Endometrium (tissue), 2 donors: ENCODE results near the gene ALDH2.
"Not testable (repeated sequence)": the region's sequence is repeated elsewhere in the genome, so short reads cannot be mapped to it uniquely, and the experiment has no call there.

Source experiments
- FAIRE-seq: peaks from 2 replicates; lab custom pipeline; 2012; peaks lifted over from hg19 to GRCh38; lab: Jason Lieb, UNC
- donor health status: control.
- donor health status: control.

ALDH2 gene

DNA sequence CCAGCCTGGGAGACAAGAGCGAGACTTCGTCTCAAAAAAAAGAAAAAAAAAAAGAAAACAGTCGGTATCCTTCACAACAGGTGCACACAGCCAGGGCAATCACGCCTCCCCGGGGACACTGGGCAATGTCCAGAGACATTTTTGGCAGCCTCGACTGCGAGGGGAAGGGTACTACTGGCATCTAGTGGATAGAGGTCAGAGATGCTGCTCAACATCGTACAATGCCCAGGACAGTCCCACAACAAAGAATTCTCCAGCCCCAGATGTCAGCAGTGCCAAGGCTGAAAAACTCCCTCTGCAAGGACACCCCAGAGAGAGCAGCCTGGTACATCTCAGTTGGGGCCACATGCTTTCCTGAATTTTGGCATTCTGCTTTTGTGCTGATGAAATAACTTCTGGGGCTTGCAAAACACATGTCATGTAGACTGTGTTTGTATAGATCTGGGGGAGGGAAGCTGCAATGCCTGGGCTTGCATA lies 21.5 kb downstream of the ALDH2 start:
- FAIRE-seq, result no peak

DNA sequence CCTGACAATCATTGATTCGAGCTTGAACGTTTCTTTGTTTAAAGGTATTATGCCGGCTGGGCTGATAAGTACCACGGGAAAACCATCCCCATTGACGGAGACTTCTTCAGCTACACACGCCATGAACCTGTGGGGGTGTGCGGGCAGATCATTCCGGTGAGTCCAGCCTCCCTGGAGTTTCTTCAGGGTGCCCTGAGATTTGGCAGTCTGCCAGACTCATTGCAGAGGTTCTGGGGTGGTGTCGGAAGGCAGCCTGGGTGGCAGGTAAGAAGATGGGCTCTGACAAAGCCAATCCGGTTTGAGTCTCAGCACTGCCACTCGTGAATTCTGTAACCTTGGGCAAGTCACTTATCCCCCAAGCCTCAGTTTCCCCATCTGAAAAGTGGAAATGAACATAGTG lies 23.0 kb downstream of the ALDH2 start:
- no peak for FAIRE-seq

DNA sequence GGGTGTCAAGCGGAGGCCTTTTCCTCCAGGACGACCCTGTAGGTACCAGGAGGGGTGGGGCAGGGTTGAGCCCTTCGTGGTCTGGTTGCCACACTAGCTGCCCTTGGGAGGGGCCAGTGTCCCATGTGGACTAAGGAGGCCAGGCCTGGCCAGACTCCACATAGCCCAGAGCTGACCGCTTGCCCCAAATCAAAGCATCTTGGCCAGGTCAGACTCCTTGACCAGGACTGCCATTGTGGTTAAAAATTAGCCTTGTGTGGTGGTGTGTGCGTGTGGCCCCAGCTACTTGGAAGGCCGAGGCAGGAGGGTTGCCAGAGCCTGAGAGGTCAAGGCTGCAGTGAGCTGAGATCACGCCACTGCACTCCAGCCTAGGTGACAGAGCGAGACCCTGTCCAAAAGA lies 24.8 kb downstream of the ALDH2 start:
- no peak for FAIRE-seq

DNA sequence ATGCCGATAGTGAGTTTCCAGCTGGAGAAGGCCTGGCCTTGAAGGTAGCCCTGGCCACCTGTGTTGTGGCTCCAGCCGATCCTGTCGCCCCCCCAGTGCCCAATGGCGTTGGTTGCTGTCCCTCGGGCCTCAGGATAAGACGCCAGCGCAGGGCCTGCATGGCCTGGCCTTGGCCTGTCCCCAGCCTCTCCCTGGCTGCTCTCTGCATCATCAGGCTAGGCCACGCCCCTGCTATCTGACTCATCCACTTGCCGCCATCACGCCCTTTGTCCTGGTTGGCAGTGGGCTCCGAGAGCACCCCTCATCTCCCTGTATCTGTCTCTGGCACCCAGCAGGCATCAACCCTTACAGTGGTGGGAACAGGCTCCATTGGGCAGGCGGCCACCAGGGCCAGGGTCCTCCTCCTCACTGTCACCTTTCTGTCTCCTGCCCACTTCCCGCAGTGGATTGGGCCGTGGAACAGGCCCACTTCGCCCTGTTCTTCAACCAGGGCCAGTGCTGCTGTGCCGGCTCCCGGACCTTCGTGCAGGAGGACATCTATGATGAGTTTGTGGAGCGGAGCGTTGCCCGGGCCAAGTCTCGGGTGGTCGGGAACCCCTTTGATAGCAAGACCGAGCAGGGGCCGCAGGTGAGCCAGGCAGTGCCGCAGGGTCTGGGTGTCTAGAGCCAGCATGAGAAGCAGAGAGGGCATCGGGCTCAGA lies 25.6 kb downstream of the ALDH2 start:
- FAIRE-seq, result no peak

DNA sequence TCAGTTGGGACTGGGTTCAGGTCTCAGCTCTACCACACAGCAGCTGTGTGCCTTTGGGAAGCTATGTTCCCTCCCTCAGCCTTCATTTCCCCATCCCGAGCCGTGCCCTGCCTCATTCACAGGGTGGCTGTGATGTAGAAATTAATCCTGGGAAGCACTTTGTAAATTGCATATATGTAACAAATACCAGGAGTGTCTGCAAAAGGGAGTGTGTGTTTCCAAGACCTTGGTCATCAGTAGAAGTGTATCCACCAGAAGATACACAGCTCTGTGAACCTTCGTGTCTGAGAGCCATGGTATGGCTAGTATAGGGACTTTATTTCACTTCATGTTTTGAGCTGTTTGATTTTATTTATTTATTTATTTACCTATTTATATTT lies 26.1 kb downstream of the ALDH2 start:
- no peak for FAIRE-seq

DNA sequence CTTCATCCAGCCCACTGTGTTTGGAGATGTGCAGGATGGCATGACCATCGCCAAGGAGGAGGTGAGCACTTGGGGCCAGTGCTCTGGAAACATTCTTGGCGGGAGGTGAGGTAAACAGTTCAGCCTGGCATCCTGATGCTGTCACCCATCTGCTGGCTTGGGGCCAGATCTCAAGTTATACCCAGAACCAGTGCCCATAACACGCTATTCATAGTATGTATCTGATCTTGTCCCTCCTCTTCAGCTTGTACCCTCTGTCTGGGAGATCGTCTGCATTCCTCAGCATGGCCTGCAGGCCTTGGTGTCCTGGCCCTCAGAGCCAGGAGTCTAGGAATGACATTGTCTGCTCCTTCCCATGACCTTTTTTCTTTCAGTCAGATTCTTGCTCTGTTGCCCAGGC lies 31.4 kb downstream of the ALDH2 start:
- no peak for FAIRE-seq

DNA sequence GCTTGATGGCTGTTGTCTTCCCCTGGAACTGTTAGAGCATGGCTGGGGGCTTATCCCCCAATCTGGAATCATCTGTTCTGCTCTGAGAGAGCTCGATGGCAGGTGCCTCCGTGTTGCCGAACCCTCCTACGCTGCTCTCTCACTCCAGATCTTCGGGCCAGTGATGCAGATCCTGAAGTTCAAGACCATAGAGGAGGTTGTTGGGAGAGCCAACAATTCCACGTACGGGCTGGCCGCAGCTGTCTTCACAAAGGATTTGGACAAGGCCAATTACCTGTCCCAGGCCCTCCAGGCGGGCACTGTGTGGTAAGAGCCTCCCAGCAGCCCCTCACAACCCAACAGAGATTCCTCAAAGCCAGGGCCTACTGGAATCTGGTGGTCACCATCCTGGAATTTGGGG lies 33.0 kb downstream of the ALDH2 start:
- FAIRE-seq, result no peak

DNA sequence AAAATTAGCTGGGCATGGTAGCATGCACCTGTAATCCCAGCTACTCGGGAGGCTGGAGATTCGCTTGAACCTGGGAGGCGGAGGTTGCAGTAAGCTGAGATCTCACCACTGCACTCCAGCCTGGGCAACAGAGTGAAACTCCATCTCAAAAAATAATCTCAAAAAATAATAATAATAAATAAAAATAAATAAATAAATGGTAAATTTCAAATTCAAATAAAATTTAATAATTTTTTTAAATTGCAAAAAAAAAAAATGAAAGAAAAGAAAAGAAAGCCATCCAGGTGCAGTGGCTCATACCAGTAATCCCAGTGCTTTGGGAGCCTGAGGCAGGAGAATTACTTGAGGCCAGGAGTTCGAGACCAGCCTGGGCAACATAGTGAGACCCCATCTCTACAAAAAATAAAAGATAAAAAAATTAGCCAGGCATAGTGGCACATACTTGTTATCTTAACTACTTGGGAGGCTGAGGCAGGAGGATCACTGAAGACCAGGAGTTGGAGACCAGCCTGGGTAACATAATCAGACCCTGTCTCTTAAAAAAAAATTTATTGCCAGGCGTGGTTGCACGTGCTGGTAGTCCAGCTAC lies 36.4 kb downstream of the ALDH2 start:
- no peak for FAIRE-seq

DNA sequence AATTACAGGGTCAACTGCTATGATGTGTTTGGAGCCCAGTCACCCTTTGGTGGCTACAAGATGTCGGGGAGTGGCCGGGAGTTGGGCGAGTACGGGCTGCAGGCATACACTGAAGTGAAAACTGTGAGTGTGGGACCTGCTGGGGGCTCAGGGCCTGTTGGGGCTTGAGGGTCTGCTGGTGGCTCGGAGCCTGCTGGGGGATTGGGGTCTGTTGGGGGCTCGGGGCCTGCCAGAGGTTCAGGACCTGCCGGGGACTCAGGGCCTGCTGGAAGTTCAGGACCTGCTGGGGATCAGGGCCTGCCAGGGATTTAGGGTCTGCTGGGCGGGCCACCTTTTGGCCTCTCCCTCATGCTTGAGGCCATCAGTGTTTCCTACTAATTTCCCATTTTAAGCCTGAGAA lies 37.1 kb downstream of the ALDH2 start:
- no peak for FAIRE-seq

DNA sequence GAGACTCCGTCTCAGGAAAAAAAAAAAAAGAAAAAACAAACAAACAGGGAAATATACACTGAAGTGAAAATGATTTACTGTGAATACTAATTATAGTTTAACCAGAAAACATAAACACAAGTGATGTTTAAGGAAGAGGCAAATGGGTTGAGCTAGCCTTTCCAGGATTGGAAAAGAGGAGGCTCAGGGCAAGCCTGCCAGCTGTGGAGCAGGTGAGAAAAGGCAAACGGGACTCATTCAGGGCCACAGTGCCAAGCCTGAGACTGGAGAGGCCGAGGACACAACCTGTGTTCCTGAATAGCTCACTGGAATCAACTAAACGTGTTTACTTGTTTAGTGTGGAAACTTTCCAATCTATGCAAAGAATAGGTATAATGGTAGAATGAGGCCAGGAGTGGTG lies 39.6 kb downstream of the ALDH2 start:
- no peak for FAIRE-seq

DNA sequence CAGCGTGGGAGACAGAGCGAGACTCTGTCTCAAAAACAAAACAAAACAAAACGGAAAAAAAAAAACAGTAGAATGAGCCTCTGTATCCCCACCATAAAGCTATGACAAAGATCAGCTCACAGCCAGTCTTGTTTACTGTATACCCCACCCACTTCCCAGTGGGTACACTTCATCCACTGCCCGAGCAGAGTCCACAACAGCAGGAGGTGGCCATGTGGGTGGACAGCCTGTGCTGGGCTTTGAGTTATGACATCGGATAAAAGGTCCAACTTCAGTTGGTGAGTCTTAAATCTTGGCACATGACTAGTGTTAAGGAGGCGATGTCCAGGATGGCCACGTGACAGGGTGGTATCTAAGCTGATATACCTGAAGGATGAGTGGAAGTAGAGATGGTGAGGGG lies 40.5 kb downstream of the ALDH2 start:
- FAIRE-seq, result no peak

DNA sequence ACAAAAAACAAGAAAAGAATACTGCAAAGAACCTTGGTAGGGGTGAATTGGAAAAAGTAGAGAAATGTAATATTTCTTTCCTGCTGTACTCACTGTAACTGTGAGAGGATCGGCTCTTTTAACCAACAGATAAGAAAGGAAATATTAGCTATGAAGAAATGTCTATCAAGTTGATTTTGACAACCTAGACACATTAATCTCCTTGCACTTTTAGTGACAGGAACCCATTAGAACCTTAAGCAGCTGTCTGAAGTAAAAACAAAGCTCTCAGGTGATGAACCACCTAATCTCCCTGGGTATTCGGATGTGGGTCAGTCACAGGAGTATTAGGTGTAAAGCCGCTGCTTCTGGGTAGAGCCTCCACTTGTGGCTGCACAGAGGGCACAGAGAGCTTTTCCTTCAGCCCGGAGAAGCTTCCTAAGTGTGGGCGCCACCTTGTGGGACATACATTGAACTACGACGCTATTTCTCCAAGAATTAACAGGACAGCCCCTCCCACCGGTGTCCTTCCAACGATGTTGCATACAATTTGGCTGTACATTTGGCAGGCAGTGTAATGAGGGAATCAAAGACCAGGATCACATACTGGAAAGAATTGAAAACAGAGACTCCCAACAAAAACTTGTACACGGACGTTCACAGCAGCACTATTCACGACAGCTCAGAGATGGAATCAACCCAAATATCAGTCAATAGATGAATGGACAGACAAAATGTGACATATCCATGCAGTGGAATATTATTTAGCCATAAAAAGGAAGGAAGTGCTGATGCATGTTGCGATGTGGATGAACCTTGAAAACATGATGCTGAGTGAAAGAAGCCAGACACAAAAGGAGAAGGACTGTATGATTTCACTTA lies 46.4 kb downstream of the ALDH2 start:
- peak; percentile 26 for FAIRE-seq

DNA sequence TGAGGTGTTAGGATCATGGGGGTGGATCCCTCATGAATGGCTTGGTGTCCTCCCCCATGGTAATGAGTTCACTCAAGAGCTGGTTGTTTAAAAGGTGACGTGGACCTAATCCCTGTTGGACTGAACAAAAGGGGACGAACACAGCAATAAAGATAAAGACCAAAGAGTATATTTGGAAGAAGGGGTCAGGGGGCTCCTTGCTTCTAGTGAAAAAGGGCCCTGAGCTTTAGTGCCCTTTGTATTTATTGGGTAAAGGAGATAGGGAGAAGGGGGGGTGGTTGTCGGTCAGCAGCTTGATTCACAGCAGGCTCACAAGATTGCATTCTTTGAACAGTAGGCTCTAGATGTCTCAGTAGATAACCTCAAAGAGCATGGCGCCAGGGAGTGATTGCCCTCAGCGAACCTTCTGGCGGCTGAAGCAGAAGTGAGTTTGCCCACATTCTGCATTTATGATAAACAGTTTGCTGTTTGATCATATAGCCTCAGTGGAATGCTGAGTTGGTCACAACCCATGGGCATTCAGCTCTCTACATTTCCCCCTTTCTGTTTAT lies 49.4 kb downstream of the ALDH2 start:
- no peak for FAIRE-seq

DNA sequence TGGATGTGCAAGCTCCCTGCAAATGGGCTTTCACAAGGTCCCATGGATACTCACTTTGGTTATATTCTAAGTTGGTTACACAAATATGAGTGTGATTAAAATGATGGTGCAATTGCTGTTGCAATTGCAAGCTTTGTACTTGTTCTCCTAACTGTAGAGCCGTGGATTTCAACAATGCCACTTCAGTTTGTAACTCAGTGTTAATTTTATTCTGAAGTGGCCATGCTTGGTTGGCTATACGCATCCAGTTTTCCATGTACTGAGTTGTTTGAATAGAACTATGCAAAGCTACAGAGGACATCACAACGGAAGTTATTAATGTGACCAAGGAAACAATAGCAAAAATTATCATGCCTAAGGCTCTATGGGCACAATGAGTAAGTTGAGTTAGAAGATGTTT lies 50.2 kb downstream of the ALDH2 start:
- not testable (repeated sequence) for FAIRE-seq

DNA sequence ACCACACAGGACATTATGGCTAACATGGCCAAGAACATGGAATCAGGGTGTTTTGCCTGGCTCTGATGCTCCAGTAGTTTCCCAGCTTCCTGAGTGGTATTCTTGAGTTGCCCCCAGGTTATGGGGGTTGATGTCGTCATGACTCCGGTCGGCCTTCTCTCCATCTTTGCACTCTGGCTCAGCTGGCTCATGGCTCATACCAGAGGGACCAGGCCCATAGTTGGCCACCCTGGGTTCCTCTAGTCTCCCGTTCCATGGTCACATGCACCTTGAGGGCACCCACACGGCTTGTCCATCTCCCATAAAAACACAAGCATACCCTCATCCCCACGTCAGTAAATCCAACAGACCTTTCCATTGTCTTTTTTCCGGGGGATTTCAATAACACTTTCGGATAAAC lies 51.6 kb downstream of the ALDH2 start:
- FAIRE-seq, result no peak

DNA sequence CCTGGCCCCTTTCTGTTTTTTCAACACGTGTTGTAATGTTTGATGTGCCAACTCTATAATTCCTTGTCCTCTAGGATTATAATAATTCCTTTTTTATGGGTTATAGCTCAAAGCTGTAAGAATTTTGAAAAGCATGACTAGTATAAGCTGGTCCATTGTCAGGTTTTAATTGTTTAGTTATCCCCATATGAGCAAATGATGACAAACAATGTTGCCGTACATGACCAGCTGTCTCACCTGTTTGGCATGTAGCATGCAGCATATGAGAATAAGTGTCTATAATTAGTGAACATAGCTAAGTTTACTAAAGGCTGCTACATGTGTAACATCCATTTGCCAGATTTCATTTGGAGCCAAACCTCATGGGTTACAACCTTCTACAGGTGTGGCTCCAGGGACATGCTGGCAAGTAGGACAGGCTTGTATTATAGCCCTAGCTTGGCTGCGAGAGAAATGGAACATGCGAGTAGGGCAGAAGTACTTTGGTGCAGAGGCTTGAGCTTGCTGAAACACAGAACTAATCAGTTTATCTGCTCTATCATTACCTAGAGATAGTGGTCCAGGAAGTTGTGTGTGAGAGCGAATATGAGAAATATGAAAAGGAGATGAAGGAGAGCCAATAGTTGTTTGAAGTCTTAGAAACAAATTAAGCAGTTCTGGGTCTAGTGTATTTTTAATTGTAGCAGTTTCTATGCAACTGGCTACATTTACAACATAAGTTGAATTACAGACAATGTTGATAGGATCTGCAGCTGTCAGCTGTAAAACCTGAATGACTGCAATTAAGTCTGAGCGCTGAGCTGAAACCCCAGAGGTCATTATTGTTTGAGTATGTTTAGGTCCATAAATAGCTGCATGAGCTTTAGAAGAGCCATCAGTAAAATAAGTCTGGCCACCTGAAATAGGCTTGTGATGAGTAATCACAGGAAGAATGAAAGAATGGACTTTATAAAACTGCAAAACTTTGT lies 52.7 kb downstream of the ALDH2 start:
- no peak for FAIRE-seq

DNA sequence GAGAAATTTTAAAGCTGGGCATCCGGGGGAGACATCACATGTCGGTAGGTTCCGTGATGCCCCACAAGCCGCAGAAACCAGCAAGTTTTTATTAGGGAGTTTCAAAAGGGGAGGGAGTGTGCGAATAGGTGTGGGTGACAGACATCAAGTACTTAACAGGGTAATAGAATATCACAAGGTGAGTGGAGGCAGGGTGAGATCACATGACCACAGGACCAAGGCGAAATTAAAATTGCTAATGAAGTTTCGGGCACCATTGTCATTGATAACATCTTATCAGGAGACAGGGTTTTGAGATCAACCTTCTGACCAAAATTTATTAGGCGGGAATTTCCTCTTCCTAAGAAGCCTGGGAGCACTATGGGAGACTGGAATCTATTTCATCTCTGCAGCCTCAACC lies 54.1 kb downstream of the ALDH2 start:
- not testable (repeated sequence) for FAIRE-seq

DNA sequence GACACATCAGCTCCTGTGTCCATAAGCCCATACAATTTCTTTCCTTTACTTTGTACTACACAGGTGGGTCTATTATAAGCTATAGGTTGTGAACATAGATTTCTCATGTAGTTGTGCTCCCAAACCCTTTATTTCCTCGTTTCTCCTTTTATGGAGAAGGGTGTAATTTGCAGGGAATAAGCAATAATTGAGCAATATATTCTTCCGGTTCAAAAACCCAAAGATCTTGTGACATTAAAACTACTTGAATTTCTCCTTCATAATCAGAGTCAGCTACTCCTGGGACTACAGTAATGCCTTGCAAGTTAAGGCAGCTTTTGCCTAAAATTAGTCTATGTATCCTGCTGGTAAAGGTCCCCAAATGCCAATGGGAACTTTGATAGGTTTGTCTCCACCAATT lies 56.2 kb downstream of the ALDH2 start:
- no peak for FAIRE-seq

DNA sequence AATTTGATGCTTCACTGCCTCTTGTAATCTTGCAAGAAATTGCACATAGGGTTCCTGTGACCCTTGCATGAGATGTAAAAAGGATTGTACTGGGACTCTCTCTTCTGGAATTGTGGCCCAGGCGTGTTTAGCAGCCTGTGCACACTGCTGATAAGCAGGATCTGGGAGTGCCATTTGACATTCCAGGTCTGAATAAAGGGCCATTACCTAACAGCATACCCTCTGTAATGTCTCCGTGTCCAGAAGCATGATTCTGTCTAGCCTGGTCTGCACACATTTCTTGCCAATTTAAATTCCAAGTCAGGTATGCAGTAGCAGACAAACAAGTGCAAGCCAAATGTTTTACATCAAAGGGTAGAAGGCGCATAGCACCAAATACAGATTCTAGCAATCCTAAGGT lies 57.2 kb downstream of the ALDH2 start:
- no peak for FAIRE-seq

DNA sequence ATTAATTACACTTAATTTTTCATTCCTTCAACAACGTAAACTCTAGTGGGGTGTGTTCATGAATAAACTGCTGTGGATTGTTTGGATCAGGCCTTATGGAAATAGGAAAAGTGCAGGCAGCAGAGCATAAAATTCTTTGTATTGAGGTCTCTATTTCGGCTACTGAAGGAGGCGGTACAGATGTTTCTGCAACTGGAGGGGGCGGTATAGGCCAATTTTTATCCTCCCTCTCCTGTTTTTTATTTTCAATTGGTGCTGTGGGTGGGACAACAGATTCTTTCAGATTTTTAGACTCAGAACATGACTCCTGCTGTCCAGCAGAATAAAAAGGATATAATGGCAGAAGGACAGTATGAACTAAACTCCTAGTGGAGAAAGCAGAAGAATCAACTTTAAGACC lies 57.6 kb downstream of the ALDH2 start:
- not testable (repeated sequence) for FAIRE-seq

DNA sequence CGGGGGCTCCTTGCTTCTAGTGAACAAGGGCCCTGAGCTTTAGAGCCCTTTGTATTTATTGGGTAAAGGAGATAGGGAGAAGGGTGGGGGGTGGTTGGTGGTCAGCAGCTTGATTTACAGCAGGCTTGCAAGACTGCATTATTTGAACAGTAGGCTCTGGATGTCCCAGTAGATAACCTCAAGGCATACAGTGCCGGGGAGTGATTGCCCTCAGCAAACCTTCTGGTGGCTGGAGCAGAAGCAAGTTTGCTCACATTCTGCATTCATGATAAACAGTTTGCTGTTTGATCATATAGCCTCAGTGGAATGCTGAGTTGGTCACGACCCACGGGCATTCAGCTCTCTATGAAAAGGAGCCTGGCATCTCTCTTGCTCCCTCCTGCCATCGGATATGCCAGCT lies 58.8 kb downstream of the ALDH2 start:
- FAIRE-seq, result no peak

DNA sequence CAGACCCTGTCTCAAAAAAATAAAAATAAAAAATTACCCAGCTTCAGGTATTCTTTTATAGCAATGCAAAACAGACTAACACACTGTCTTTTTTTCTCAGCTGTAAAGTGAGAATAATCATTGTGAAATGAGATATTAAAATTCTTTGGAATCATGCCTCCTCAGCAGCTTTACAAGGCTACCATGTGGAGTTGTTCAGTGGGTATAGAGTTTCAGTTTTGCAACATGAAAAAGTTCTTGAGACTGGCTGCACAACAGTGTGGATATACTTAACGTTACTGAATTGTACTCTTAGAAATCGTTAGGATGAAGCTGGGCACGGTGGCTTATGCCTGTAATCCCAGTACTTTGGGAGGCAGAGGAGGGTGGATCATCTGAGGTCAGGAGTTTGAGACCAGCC lies 59.6 kb downstream of the ALDH2 start:
- FAIRE-seq, result no peak
